ENCODE measurements around the gene SPX. TPM values are rescaled to one million over a fixed set of nuclear protein-coding genes. Genes with fewer than 3 reads are reported as not detected.

SPX gene
- total and polyA plus RNA-seq, 2 of the 8 experiments (the other 6 are each of a cell fraction or from before 2014, with no cell fraction given) = 1.2 to 1.3 TPM

DNA sequence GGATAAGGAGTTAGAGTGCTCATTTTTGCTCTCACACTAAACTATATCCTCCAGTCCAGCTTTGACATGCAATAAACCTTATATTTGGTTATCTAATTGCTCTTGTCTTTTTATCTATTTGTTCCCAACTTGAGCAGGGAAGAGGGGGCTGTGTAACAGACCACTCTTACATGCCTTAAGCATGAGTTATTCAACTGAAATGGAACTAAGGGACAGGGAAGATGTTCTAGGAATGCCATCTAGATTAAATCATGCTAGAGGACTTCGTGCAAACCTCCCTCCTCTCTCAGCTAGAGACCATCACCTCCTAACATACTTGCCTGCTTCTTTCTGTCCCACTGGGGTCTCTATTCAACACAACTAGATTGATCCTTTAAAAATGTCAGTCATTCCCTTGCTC, 20.6 kb downstream of the SPX start (continued):
- TF ChIP-seq FOSL1 (IDR thresholded peaks at IDR 0.05; ENCODE audit: insufficient read depth, low read depth, low read length) (no peak), MAFK (IDR thresholded peaks at IDR 0.05; ENCODE audit: low read depth, low read length) (no peak), KDM5A (IDR thresholded peaks at IDR 0.05; ENCODE audit: low read length) (no peak), RXRA (IDR thresholded peaks at IDR 0.05; ENCODE audit: insufficient read depth, low read depth, low read length) (no peak)

Measured in H1 (cell line).